Measurements from ENCODE around the gene TAS2R3.
A peak's percentile ranks its signal among the peaks of the same experiment; 100 is the strongest.

Gene TAS2R3

DNA sequence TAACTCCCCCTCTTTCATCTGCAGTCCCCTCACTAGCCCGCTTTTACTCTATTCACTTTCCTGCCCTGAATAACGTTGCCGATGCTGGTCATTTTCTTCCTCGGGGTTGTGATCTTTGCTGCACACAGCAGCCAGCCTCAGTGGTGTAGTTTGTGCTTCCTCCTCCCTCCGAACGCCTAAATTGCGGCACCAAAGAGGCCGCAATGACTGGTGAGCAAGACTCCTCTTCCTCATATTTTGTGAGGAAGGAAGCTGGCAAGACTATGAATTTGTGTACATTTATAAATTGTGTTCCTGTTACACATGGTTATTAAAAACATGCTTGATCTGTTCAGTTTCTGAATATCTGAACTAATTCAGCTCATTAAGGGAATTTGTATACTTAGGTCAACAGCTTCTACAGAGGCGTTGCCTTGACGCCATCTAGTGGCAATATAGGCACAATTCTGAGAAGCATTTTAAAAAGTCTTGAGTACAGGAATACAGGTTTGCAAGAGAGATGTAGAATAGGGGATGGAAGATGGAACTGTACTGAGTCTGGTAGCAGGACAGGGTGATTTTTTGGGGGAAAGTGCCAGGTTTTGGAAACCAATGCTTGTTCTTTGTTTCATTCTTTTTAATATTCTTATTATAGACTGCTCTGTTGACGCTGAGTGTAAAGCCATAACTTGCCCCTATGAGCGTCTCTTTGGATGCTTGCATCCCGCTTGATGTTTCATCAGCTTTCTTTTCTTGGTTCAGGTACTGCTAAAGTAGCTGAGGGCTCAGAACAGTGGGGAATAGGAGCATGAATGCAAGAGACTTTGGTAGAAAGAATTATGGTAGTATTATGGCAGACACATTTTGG is 22.0 kb downstream of the TAS2R3 start:
- DNase-seq: peak in 15 of 51 donors; percentile 1 to 63 (median 11)

GRCh38 chr7:141788296-141788695 is 24.4 kb downstream of the TAS2R3 start:
- no peak for DNase-seq

DNA sequence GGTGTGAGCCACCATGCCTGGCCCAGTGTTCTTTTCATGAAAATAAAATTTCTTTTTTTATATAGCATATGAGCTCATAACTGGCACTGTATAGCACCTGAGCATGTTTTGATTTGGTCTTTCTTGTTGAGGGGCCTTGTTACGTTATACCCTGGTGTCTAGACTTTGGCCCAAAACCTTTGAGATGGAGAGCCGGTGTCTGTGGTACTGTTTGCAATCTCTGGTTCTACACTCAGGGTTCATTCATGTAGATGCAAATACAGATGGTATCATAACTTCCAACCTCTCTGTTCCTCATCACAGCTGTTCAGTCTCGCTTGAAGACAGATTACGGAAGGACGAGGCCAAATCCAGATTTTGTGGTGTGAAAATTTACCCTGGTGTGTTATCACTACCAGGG is 26.0 kb downstream of the TAS2R3 start, which contains the start of gene TAS2R5:
Gene TAS2R5, plus strand, starts transcription at position 301 of the 400 bp plus-strand sequence. CDS start 145 bp downstream, outside the sequence.
- DNase-seq: no peak

- DNase-seq: peak in 1 of 51 donors; percentile 13
Observed at GRCh38 chr7:141792526-141792925, 28.6 kb downstream of the TAS2R3 start.
